ENCODE data around the gene NUDT15. TPM values are rescaled to one million over a fixed set of nuclear protein-coding genes. Genes with fewer than 3 reads are reported as not detected.

NUDT15 gene
- total and polyA plus RNA-seq, 2 experiments from 2014 or later, result 12.7 to 21.9 TPM

- Histone ChIP-seq H3K4me1 (ENCODE audit: low read depth) (no peaks in the 10 kb centered on the region), H3K36me3 (no peaks in the 10 kb centered on the region), H3K9me3 (ENCODE audit: low read depth) (no peaks in the 10 kb centered on the region), H3K27me3 (no peaks in the 10 kb centered on the region), H3K4me3 (no peak overlapping the region), H3K27ac (no peak overlapping the region)
- no peak for TF ChIP-seq CTCF (IDR thresholded peaks at IDR 0.05; ENCODE audit: low read depth, low read length)
- DNase-seq (ENCODE audit: low read depth in 1 of 2, low spot score in 1 of 2), result peak in 1 of 2 donors; percentile 86
Measured at GRCh38 chr13:48009284-48009683, 28.2 kb upstream of the NUDT15 start.

- Histone ChIP-seq H3K27me3 (no peaks in the 10 kb centered on the region), H3K27ac (no peak overlapping the region), H3K36me3 (no peaks in the 10 kb centered on the region), H3K4me1 (ENCODE audit: low read depth) (no peaks in the 10 kb centered on the region), H3K9me3 (ENCODE audit: low read depth) (no peaks in the 10 kb centered on the region), H3K4me3 (no peak overlapping the region)
- no peak for TF ChIP-seq CTCF (IDR thresholded peaks at IDR 0.05; ENCODE audit: low read depth, low read length)
- no peak for DNase-seq (ENCODE audit: low read depth in 1 of 2, low spot score in 1 of 2)
Measured at GRCh38 chr13:48010698-48011097, 26.8 kb upstream of the NUDT15 start.

GRCh38 chr13:48012668-48013067, 24.9 kb upstream of the NUDT15 start:
- TF ChIP-seq CTCF (IDR thresholded peaks at IDR 0.05; ENCODE audit: low read depth, low read length), result no peak
- no peaks in the 10 kb centered on the region for H3K27me3 ChIP-seq
- H3K27ac ChIP-seq, result no peak overlapping the region
- no peak for DNase-seq (ENCODE audit: low read depth in 1 of 2, low spot score in 1 of 2)
- H3K4me1 ChIP-seq (ENCODE audit: low read depth), result no peaks in the 10 kb centered on the region
- H3K9me3 ChIP-seq (ENCODE audit: low read depth), result no peaks in the 10 kb centered on the region
- H3K4me3 ChIP-seq, result no peak overlapping the region
- no peaks in the 10 kb centered on the region for H3K36me3 ChIP-seq

GRCh38 chr13:48014359-48014758, 23.2 kb upstream of the NUDT15 start:
- no peaks in the 10 kb centered on the region for H3K36me3 ChIP-seq
- no peaks in the 10 kb centered on the region for H3K4me1 ChIP-seq (ENCODE audit: low read depth)
- no peak for DNase-seq (ENCODE audit: low read depth in 1 of 2, low spot score in 1 of 2)
- H3K4me3 ChIP-seq, result no peak overlapping the region
- no peak for TF ChIP-seq CTCF (IDR thresholded peaks at IDR 0.05; ENCODE audit: low read depth, low read length)
- H3K9me3 ChIP-seq (ENCODE audit: low read depth), result no peaks in the 10 kb centered on the region
- H3K27ac ChIP-seq, result no peak overlapping the region
- H3K27me3 ChIP-seq, result no peaks in the 10 kb centered on the region

GRCh38 chr13:48018637-48019036, 18.9 kb upstream of the NUDT15 start:
- no peak for TF ChIP-seq CTCF (IDR thresholded peaks at IDR 0.05; ENCODE audit: low read depth, low read length)
- DNase-seq (ENCODE audit: low read depth in 1 of 2, low spot score in 1 of 2), result no peak
- Histone ChIP-seq H3K27me3 (no peaks in the 10 kb centered on the region), H3K27ac (no peak overlapping the region), H3K4me3 (no peak overlapping the region), H3K4me1 (ENCODE audit: low read depth) (no peaks in the 10 kb centered on the region), H3K9me3 (ENCODE audit: low read depth) (no peaks in the 10 kb centered on the region), H3K36me3 (no peaks in the 10 kb centered on the region)

- no peak overlapping the region for H3K27ac ChIP-seq
- TF ChIP-seq CTCF (IDR thresholded peaks at IDR 0.05; ENCODE audit: low read depth, low read length), result no peak
Measured at GRCh38 chr13:48019796-48020195, 17.7 kb upstream of the NUDT15 start.

More at GRCh38 chr13:48019796-48020195, 17.7 kb upstream of the NUDT15 start:
- H3K4me3 ChIP-seq, result no peak overlapping the region
- H3K27me3 ChIP-seq, result no peaks in the 10 kb centered on the region
- no peaks in the 10 kb centered on the region for H3K36me3 ChIP-seq
- no peaks in the 10 kb centered on the region for H3K4me1 ChIP-seq (ENCODE audit: low read depth)
- no peaks in the 10 kb centered on the region for H3K9me3 ChIP-seq (ENCODE audit: low read depth)
- no peak for DNase-seq (ENCODE audit: low read depth in 1 of 2, low spot score in 1 of 2)

Data from cardiac muscle cell (in vitro differentiated cells and primary cell).